ENCODE data around the gene TLE7. TPM values are rescaled to one million over a fixed set of nuclear protein-coding genes. Genes with fewer than 3 reads are reported as not detected.
A peak's percentile ranks its signal among the peaks of the same experiment; 100 is the strongest.

The TLE7 gene
- total RNA-seq, 2 experiments from 2014 or later = not detected

DNA sequence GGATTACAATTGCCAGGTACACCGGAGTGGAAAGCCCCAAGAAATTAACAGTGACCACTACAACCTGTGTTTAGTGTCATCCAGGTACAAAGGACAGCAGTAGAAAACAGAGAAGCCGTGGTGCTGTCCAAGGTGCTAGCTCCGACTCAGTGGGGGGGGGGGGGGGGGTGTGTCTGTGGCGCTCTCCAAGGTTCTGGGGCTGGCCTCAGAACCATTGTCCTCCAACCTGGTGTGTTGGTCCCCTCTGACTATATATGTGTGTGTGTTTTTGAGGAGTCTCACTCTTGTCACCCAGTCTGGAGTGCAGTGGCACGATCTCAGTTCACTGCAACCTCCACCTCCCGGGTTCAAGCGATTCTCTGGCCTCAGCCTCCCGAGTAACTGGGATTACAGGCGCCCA is 26.0 kb upstream of the TLE7 start:
- CTCF ChIA-PET = no interaction called here
- Mint-ChIP-seq H3K27me3 (no peaks in the 10 kb centered on the region), H3K9me3 (no peaks in the 10 kb centered on the region), H3K4me1 (peaks cover 4% of the 10 kb centered on the region), H3K36me3 (ENCODE audit: low read depth) (no peaks in the 10 kb centered on the region), H3K27ac (no peak overlapping the region), H3K4me3 (no peak overlapping the region)
- POLR2A ChIA-PET = interaction anchor here (0.5 kb wide), 1 partner anchor 98 kb away, joined by 3 read pairs; no protein-coding TSS in a partner anchor
- DNase-seq = peak; percentile 48

DNA sequence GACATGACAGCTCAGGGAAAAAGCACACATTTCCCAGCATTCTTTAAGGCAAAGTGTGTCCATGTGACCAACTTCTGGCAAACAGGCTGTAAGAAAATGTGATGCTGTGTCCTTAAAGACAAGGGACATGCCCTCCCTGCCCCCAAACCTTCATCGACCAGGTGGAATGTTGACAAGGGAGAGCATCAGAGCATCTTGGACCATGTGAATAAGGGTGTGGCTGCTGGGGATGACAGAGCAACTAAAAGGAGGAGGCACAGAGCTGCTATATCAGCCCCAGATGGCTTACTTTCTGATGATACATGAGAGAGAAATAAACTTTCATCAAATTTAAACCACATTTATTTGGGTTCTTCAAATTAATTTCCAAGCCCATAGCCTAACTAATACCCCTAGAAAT is 22.4 kb upstream of the TLE7 start:
- no peak for DNase-seq
- peaks cover 2% of the 10 kb centered on the region for H3K36me3 Mint-ChIP-seq (ENCODE audit: low read depth)
- ChIA-PET POLR2A (interaction anchor here (3.0 kb wide), 1 partner anchor 20 kb away, joined by 26 read pairs; no protein-coding TSS in a partner anchor), CTCF (interaction anchor here (0.9 to 1.6 kb wide), 3 partner anchors 21 to 147 kb away, joined by 3 to 8 read pairs (median 3); no protein-coding TSS in a partner anchor)
- no peaks in the 10 kb centered on the region for H3K9me3 Mint-ChIP-seq
- H3K27me3 Mint-ChIP-seq = no peaks in the 10 kb centered on the region
- no peak overlapping the region for H3K4me3 Mint-ChIP-seq
- peaks cover 24% of the 10 kb centered on the region for H3K4me1 Mint-ChIP-seq
- H3K27ac Mint-ChIP-seq = no peak overlapping the region

DNA sequence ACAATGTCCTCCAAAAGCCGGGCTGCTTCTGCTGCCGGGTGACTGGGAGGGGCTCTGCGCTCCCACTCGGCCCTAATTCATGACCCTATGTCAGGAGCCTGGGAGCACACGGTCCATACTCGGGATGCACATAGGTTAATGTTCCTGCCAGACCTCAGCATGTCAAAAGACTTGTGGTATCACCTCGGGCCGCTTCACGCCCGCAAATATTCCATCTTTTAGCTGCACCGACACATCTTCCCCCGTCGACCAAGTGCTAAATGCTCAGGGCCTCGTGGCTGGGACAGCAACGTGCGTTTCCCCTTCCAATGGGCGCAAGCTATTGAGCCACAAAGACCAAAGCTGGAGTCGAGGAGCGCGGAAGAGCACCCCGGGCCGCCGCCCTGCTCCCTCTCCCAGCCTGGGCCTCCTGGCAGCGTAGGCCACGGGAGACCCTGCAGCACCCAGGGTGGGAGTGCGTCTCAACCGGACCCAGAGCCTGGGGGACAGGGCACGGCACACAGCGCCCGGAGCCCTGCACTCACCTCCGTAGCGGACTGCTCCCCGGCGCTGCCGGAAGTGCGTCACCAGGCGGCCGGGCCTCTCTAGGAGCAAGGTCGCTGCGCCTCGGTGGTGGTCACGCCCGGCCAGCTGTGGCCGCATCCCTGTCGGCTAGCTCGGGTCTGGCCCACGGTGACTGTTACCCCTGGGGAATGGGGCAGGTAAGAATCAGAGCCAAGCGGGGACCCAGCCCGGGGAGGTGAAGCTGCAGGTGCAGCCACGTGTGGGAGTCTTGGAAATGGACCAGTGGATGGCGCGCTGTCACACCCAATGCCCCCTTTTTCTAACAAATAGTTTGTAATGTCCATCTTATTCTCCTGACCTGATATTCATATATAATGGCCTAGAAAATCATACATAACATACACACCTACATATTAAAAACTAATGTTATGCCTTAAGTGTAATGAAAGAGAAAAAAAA is 20.1 kb upstream of the TLE7 start, which contains the start of gene ZNF23:
TSS of gene ZNF23 (minus strand) at position 562 of the 963 bp plus-strand sequence. CDS start 5,451 bp downstream, outside the sequence.
- Mint-ChIP-seq H3K9me3 (no peaks in the 10 kb centered on the region), H3K36me3 (ENCODE audit: low read depth) (peaks cover 2% of the 10 kb centered on the region), H3K4me1 (peaks cover 24% of the 10 kb centered on the region), H3K27ac (peak within 1 kb of the TSS; percentile 67), H3K27me3 (no peaks in the 10 kb centered on the region), H3K4me3 (peak within 1 kb of the TSS; percentile 89)
- POLR2A ChIA-PET = interaction anchor here (0.7 to 3.0 kb wide), 5 partner anchors 10 to 28 kb away, joined by 3 to 26 read pairs (median 3); no protein-coding TSS in a partner anchor
- DNase-seq = peak; percentile 81
- CTCF ChIA-PET = interaction anchor here (1.1 to 1.6 kb wide), 4 partner anchors 23 to 149 kb away, joined by 3 to 10 read pairs (median 3); no protein-coding TSS in a partner anchor

DNA sequence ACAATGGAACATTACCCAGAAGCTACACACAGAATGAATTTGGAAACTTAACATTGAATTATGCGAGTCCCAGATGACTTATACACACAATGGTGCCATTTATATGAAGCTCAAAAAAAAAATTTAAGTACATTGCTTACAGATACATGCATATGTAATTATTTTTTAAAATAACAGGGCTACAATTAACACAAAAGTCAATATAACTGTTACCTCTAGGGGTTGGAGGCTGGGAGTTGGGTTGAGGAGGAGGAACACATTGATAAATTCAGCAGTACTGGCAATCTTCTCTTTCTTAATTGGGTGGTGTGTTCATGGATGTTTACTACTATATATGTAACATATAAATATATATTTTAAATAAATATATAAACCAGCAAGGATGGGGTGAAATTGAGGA is 19.1 kb upstream of the TLE7 start:
- DNase-seq = no peak
- Mint-ChIP-seq H3K27ac (no peak overlapping the region), H3K27me3 (no peaks in the 10 kb centered on the region), H3K4me3 (peak overlapping the region; percentile 89), H3K9me3 (no peaks in the 10 kb centered on the region), H3K36me3 (ENCODE audit: low read depth) (peaks cover 8% of the 10 kb centered on the region), H3K4me1 (peaks cover 24% of the 10 kb centered on the region)
- ChIA-PET POLR2A (no interaction called here), CTCF (interaction anchor here (0.5 to 1.0 kb wide), 2 partner anchors 8 to 23 kb away, joined by 3 to 4 read pairs; no protein-coding TSS in a partner anchor)

DNA sequence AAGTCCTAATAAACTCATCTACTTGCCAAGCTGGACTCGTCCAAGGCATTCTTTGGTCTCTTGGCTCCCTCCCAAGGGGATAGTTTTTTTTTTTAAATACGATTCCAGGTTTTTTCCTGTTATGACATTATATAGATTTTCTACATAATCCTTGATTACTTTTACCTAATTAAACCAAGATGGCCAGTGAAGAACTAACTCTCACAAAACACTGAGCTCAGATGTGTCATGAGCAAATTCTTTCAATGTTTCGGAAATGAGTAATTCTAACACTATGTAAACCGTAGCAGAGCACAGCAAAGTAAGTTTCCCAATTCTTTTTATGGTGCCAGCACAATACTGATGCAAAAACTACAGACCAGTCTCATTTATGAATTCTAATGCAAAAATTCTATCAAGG is 18.4 kb upstream of the TLE7 start:
- CTCF ChIA-PET = interaction anchor here (1.0 kb wide), 1 partner anchor 24 kb away, joined by 4 read pairs; no protein-coding TSS in a partner anchor
- no peak for DNase-seq
- peaks cover 24% of the 10 kb centered on the region for H3K4me1 Mint-ChIP-seq
- H3K27ac Mint-ChIP-seq = no peak overlapping the region
- POLR2A ChIA-PET = no interaction called here
- no peaks in the 10 kb centered on the region for H3K27me3 Mint-ChIP-seq
- no peak overlapping the region for H3K4me3 Mint-ChIP-seq
- H3K9me3 Mint-ChIP-seq = no peaks in the 10 kb centered on the region
- H3K36me3 Mint-ChIP-seq (ENCODE audit: low read depth) = peaks cover 9% of the 10 kb centered on the region

DNA sequence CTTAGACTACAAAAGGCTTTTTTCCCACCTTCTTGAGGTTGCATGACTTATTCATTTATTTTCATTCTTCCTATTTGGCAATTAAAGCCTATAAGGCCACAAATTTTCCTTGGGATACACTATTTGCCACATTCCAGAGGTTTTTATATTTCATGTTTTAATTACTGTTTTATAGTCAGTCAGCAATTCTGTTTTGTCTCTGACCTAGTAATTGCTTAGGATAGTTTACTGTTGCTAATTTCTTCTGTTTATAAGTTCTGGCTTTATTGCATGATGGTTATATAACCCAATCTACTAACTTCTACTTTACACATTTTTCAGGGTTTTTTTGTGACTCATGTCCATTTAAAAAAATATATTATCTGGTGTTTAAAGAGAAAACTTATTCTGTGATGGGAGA is 17.7 kb upstream of the TLE7 start:
- H3K36me3 Mint-ChIP-seq (ENCODE audit: low read depth) = peaks cover 16% of the 10 kb centered on the region
- peaks cover 24% of the 10 kb centered on the region for H3K4me1 Mint-ChIP-seq
- ChIA-PET CTCF (no interaction called here), POLR2A (no interaction called here)
- no peak overlapping the region for H3K4me3 Mint-ChIP-seq
- DNase-seq = no peak
- no peaks in the 10 kb centered on the region for H3K27me3 Mint-ChIP-seq
- peaks cover 2% of the 10 kb centered on the region for H3K9me3 Mint-ChIP-seq
- no peak overlapping the region for H3K27ac Mint-ChIP-seq

DNA sequence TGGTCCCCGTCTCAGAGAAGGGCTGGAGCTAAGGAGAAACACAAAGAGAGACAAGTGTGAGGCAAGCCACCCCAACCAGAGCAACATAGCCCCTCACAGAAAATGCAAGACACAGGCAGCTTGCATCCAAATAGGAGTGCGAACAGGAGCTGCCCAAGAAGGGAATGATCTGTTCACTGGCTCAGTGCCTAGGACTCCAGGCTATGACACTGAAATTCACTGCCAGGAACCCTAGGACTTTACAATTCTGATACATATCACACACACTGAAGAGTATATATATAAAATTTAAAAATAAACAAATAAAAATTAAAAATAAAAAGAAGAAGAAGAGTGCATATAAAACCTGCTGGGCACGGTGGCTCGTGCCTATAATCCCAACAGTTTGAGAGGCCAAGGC is 14.9 kb upstream of the TLE7 start:
- H3K9me3 Mint-ChIP-seq = peaks cover 17% of the 10 kb centered on the region
- H3K27me3 Mint-ChIP-seq = no peaks in the 10 kb centered on the region
- H3K27ac Mint-ChIP-seq = no peak overlapping the region
- no peak for DNase-seq
- peaks cover 39% of the 10 kb centered on the region for H3K36me3 Mint-ChIP-seq (ENCODE audit: low read depth)
- ChIA-PET CTCF (no interaction called here), POLR2A (no interaction called here)
- H3K4me3 Mint-ChIP-seq = no peak overlapping the region
- H3K4me1 Mint-ChIP-seq = peaks cover 13% of the 10 kb centered on the region

DNA sequence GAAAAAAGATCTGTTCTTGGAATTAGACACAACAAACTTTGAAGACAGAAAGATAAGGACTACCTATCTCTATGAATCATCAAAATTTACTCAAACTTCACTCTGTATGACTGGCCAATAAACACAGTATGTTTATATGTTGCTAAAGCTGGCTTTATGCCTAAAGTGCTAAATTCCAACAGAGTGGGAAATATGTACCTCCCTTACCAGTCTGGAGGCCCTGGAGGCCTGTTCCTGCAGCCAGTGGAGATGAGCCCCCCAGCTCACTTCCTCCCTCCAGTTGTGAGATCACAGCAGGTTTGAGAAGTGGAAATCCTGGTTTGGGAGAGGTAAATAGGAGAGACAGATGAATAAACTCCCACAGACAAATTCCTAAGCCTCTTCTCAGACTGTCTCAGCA is 11.2 kb upstream of the TLE7 start:
- DNase-seq = no peak
- CTCF ChIA-PET = interaction anchor here (0.7 kb wide), 1 partner anchor 8 kb away, joined by 3 read pairs; no protein-coding TSS in a partner anchor
- Mint-ChIP-seq H3K4me1 (no peaks in the 10 kb centered on the region), H3K27ac (no peak overlapping the region), H3K4me3 (no peak overlapping the region), H3K9me3 (peaks cover 47% of the 10 kb centered on the region), H3K27me3 (no peaks in the 10 kb centered on the region), H3K36me3 (ENCODE audit: low read depth) (peaks cover 76% of the 10 kb centered on the region)
- POLR2A ChIA-PET = no interaction called here

DNA sequence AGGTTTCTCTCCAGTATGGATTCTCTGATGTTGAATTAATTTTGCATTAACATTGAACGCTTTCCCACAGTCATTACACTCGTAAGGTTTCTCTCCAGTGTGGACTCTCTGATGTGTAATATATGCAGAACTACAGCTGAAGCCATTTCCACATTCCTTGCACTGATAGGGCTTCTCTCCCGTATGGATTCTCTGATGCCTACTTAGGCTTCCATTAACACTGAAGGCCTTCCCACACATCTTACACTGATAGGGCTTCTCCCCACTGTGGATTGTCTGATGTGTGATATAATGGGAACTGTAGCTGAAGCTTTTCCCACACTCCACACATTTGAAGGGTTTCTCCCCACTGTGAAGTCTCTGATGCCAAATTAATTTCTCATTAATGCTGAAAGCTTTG is 7.2 kb upstream of the TLE7 start:
- Mint-ChIP-seq H3K4me3 (no peak overlapping the region), H3K4me1 (no peaks in the 10 kb centered on the region), H3K36me3 (ENCODE audit: low read depth) (peaks cover 65% of the 10 kb centered on the region), H3K27me3 (no peaks in the 10 kb centered on the region), H3K27ac (no peak overlapping the region), H3K9me3 (peaks cover 63% of the 10 kb centered on the region)
- POLR2A ChIA-PET = no interaction called here
- CTCF ChIA-PET = no interaction called here
- DNase-seq = no peak

DNA sequence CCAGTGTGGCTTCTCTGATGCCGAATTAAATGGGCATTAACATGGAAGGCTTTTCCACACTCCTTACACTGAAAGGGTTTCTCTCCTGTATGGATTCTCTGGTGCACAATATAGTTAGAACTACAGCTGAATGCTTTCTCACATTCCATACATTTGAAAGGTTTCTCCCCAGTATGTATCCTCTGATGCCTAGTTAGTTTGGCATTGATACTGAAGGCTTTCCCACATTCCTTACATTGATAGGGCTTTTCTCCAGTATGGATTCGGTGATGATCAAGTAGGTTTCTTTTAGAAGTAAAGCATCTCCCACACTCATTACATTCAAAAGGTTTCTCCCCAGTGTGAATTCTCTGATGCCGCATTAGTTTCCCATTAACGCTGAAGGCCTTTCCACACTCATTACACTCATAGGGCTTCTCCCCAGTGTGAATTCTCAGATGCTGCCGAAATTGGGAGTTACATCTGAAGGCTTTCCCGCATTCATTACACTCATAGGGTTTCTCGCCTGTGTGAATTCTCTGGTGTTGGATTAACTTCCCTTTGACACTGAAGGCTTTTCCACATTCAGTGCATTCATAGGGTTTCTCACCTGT is 6.5 kb upstream of the TLE7 start:
- Mint-ChIP-seq H3K27ac (no peak overlapping the region), H3K9me3 (peaks cover 64% of the 10 kb centered on the region), H3K27me3 (no peaks in the 10 kb centered on the region), H3K36me3 (ENCODE audit: low read depth) (peaks cover 64% of the 10 kb centered on the region), H3K4me3 (no peak overlapping the region), H3K4me1 (no peaks in the 10 kb centered on the region)
- ChIA-PET CTCF (no interaction called here), POLR2A (no interaction called here)
- DNase-seq = no peak

DNA sequence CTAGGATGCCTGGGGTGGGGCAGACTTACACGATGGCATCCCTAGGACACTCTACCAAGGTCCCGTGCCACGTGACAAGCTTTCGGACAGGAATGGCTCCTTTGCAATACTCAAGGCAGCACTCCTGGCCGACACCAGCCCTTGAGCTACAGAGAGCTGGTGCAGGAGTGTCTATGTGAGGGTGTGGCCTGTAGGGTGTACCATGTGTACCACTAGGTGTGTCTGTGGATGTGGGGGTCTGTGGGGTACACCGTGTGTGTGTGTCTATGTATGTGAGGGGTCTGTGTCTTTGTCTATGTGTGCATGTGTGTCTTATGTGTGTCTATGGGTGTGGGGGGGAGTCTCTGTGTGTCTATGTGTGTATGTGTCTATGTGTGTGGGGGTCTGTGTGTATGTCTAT is 1.9 kb upstream of the TLE7 start:
- Mint-ChIP-seq H3K27me3 (no peaks in the 10 kb centered on the region), H3K4me3 (no peak overlapping the region), H3K4me1 (no peaks in the 10 kb centered on the region), H3K9me3 (peaks cover 30% of the 10 kb centered on the region), H3K36me3 (ENCODE audit: low read depth) (peaks cover 18% of the 10 kb centered on the region), H3K27ac (no peak overlapping the region)
- ChIA-PET POLR2A (no interaction called here), CTCF (no interaction called here)
- no peak for DNase-seq

DNA sequence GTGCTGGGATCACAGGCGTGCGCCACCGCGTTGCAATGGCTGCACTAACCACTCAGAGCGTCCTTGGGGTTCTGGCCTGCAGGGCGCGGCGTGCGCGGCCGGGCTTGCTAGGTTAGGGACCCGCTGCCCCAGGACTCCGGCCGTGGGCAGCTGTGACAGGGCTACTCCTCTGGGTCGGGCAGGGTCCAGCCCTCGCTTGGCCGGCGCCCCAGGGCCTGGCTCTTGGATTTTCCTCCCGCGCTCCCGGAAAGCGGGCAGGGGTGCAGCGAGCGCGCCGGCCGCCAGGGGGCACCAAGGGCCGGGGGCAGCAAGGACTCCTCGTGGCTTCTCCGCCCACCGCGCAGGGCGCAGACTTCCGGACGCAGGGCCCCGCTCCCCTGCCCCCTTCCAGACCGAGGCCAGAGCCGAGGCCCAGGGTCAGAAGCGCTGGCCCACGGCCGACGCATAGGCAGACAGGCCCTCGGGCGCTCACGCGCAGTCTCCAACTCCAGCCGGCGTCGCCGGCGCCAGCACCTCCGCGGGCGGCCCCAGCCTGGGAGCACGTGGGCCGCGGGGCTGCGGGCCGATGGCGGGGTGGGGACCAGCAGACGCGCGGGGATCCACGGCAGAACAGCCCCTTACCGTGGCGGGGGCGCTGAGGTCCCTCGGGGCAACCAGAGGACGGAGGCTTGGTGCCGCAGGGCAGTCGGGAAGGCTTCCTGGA is 355 bp downstream of the TLE7 start:
- H3K27me3 Mint-ChIP-seq = peaks cover 4% of the 10 kb centered on the region
- peaks cover 17% of the 10 kb centered on the region for H3K9me3 Mint-ChIP-seq
- no peaks in the 10 kb centered on the region for H3K4me1 Mint-ChIP-seq
- ChIA-PET CTCF (no interaction called here), POLR2A (no interaction called here)
- peaks cover 8% of the 10 kb centered on the region for H3K36me3 Mint-ChIP-seq (ENCODE audit: low read depth)
- no peak overlapping the region for H3K4me3 Mint-ChIP-seq
- DNase-seq = no peak
- no peak overlapping the region for H3K27ac Mint-ChIP-seq

Measured in activated CD4-positive, alpha-beta memory T cell treated with anti-CD3 and anti-CD28 coated beads, Interleukin-2, amount 10 ng/mL, durations not matched to agents 7 days and 5 days (primary cell).